Measurements from ENCODE around the gene LRRC74A. TPM values are rescaled to one million over a fixed set of nuclear protein-coding genes. Genes with fewer than 3 reads are reported as not detected.

The LRRC74A gene
- total and polyA plus RNA-seq, 2 experiments from 2014 or later: not detected

DNA sequence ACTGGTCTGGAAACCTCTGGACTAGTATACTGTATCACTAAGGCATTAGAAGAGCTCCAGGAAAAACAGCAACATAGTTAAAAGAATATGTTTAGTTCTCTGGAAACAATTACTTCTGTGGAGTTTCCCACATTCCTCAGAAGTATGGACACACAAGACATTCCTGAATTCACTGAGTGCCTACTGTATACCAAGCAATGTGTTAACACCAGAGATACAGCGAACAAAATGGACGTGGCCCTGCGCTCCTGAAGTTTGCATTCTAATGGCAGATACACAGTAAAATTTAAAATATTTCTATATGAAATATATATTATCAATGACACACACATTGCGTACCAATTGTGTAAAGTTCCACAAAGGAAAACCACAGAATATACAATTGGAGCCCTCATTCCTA lies 14.6 kb upstream of the LRRC74A start (continued):
- TF ChIP-seq, protein P1, sequence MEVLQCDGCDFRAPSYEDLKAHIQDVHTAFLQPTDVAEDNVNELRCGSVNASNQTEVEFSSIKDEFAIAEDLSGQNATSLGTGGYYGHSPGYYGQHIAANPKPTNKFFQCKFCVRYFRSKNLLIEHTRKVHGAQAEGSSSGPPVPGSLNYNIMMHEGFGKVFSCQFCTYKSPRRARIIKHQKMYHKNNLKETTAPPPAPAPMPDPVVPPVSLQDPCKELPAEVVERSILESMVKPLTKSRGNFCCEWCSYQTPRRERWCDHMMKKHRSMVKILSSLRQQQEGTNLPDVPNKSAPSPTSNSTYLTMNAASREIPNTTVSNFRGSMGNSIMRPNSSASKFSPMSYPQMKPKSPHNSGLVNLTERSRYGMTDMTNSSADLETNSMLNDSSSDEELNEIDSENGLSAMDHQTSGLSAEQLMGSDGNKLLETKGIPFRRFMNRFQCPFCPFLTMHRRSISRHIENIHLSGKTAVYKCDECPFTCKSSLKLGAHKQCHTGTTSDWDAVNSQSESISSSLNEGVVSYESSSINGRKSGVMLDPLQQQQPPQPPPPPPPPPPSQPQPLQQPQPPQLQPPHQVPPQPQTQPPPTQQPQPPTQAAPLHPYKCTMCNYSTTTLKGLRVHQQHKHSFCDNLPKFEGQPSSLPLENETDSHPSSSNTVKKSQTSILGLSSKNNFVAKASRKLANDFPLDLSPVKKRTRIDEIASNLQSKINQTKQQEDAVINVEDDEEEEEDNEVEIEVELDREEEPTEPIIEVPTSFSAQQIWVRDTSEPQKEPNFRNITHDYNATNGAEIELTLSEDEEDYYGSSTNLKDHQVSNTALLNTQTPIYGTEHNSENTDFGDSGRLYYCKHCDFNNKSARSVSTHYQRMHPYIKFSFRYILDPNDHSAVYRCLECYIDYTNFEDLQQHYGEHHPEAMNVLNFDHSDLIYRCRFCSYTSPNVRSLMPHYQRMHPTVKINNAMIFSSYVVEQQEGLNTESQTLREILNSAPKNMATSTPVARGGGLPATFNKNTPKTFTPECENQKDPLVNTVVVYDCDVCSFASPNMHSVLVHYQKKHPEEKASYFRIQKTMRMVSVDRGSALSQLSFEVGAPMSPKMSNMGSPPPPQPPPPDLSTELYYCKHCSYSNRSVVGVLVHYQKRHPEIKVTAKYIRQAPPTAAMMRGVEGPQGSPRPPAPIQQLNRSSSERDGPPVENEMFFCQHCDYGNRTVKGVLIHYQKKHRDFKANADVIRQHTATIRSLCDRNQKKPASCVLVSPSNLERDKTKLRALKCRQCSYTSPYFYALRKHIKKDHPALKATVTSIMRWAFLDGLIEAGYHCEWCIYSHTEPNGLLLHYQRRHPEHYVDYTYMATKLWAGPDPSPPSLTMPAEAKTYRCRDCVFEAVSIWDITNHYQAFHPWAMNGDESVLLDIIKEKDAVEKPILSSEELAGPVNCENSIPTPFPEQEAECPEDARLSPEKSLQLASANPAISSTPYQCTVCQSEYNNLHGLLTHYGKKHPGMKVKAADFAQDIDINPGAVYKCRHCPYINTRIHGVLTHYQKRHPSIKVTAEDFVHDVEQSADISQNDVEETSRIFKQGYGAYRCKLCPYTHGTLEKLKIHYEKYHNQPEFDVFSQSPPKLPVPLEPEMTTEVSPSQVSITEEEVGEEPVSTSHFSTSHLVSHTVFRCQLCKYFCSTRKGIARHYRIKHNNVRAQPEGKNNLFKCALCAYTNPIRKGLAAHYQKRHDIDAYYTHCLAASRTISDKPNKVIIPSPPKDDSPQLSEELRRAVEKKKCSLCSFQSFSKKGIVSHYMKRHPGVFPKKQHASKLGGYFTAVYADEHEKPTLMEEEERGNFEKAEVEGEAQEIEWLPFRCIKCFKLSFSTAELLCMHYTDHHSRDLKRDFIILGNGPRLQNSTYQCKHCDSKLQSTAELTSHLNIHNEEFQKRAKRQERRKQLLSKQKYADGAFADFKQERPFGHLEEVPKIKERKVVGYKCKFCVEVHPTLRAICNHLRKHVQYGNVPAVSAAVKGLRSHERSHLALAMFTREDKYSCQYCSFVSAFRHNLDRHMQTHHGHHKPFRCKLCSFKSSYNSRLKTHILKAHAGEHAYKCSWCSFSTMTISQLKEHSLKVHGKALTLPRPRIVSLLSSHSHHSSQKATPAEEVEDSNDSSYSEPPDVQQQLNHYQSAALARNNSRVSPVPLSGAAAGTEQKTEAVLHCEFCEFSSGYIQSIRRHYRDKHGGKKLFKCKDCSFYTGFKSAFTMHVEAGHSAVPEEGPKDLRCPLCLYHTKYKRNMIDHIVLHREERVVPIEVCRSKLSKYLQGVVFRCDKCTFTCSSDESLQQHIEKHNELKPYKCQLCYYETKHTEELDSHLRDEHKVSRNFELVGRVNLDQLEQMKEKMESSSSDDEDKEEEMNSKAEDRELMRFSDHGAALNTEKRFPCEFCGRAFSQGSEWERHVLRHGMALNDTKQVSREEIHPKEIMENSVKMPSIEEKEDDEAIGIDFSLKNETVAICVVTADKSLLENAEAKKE (CRISPR knock-in tag; IDR thresholded peaks at IDR 0.05): no peak

DNA sequence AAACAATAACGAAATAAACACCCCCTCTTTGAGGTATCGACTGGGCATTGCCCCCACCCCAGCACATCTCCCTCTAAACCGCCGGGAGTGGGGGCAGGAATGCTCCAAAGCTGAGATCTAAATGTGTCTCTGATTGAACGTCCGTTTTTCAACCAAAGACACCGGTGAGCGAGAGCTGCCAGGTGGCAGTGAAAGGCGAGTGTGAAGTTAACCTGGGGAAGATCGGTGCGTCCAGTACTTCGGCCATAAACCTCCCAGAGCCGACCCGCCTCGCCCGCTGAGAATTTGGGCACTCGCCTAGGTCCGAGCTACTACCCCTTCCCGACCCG lies 14.2 kb upstream of the LRRC74A start:
- peak overlapping the region; percentile 90 for H3K4me3 Mint-ChIP-seq
- H3K36me3 Mint-ChIP-seq (ENCODE audit: low read depth): peaks cover 18% of the 10 kb centered on the region
- H3K9me3 Mint-ChIP-seq: no peaks in the 10 kb centered on the region; the same call in 2 of the 3 replicates
- H3K36me3 ChIP-seq (ENCODE audit: insufficient read depth): peaks cover 12% of the 10 kb centered on the region
- H4K20me1 ChIP-seq (replicated peaks; ENCODE audit: insufficient read depth): no peaks in the 10 kb centered on the region; the same call in 1 of the 2 replicates
- H3K4me1 Mint-ChIP-seq: peaks cover 16% of the 10 kb centered on the region
- peak overlapping the region; percentile 100 for H3K4me2 ChIP-seq
- H3K4me3 ChIP-seq: peak overlapping the region; percentile 93
- ATAC-seq (peak; percentile 41), DNase-seq (ENCODE audit: low spot score) (peak; percentile 34)
- no peaks in the 10 kb centered on the region for H3F3A ChIP-seq (replicated peaks; ENCODE audit: low read depth)
- peak overlapping the region; percentile 95 for H2AFZ ChIP-seq
- H3K4me1 ChIP-seq (ENCODE audit: insufficient read depth): peaks cover 10% of the 10 kb centered on the region
- H3K9me2 ChIP-seq (ENCODE audit: insufficient read depth): no peaks in the 10 kb centered on the region
- peak overlapping the region; percentile 78 for H3K27ac Mint-ChIP-seq
- no peak for TF ChIP-seq ZNF331 (CRISPR knock-in tag; IDR thresholded peaks at IDR 0.05; ENCODE audit: low read depth)
- no peak for TF ChIP-seq STAT1 (IDR thresholded peaks at IDR 0.05; ENCODE audit: unreplicated experiment)
- no peak for TF ChIP-seq EZH2phosphoT487 (IDR thresholded peaks at IDR 0.05; ENCODE audit: unreplicated experiment)
- TF ChIP-seq, protein P2, sequence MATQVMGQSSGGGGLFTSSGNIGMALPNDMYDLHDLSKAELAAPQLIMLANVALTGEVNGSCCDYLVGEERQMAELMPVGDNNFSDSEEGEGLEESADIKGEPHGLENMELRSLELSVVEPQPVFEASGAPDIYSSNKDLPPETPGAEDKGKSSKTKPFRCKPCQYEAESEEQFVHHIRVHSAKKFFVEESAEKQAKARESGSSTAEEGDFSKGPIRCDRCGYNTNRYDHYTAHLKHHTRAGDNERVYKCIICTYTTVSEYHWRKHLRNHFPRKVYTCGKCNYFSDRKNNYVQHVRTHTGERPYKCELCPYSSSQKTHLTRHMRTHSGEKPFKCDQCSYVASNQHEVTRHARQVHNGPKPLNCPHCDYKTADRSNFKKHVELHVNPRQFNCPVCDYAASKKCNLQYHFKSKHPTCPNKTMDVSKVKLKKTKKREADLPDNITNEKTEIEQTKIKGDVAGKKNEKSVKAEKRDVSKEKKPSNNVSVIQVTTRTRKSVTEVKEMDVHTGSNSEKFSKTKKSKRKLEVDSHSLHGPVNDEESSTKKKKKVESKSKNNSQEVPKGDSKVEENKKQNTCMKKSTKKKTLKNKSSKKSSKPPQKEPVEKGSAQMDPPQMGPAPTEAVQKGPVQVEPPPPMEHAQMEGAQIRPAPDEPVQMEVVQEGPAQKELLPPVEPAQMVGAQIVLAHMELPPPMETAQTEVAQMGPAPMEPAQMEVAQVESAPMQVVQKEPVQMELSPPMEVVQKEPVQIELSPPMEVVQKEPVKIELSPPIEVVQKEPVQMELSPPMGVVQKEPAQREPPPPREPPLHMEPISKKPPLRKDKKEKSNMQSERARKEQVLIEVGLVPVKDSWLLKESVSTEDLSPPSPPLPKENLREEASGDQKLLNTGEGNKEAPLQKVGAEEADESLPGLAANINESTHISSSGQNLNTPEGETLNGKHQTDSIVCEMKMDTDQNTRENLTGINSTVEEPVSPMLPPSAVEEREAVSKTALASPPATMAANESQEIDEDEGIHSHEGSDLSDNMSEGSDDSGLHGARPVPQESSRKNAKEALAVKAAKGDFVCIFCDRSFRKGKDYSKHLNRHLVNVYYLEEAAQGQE (IDR thresholded peaks at IDR 0.05; ENCODE audit: unreplicated experiment): no peak
- TF ChIP-seq CREB1 (CRISPR knock-in tag; IDR thresholded peaks at IDR 0.05; ENCODE audit: low read depth): no peak
- TF ChIP-seq EZH2 (IDR thresholded peaks at IDR 0.05; ENCODE audit: low read depth, unreplicated experiment): no peak
- no peaks in the 10 kb centered on the region for H3K27me3 ChIP-seq (ENCODE audit: insufficient read depth)
- H3K79me2 ChIP-seq (replicated peaks; ENCODE audit: insufficient read depth): peaks cover 20% of the 10 kb centered on the region
- no peaks in the 10 kb centered on the region for H3K27me3 Mint-ChIP-seq (ENCODE audit: insufficient read depth, low read depth, poor library complexity)
- H3K27ac ChIP-seq (ENCODE audit: low read depth): peak overlapping the region; percentile 83; the same call in 1 of the 2 replicates
